ENCODE data around the gene CHRM2.

DNA sequence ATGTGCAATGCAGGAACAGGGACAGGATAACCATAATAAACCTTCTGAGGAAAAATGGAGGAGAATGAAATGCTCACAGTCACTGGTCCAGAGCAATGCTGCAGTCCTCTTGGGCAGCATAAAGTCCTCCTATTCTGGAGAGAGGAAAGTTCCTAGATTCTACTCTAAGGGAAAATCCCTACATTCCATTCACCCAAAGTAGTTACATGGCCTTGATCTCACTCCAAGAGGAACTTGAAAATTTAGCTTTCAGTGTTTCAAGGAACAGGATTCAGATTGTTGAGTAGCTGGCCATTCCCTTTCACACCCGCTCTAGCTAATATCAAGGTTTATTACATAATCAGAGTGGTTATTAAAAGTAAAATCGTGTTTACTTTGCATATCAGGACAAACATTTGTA lies 168.3 kb downstream of the CHRM2 start:
- TF ChIP-seq CTCF (conservative IDR thresholded peaks at IDR 0.05; ENCODE audit: low read length) (no peak), EZH2phosphoT487 (IDR thresholded peaks at IDR 0.05; ENCODE audit: borderline replicate concordance, low read depth, low read length) (no peak)
